Lower leg skin (tissue), 3 donors: ENCODE data around the gene CADM1.

ENCODE experiments used
- CTCF ChIP-seq, 3 donors: fragments of 450-650 bp; IDR thresholded peaks; one replicate each; pipeline ENCODE4 v1.5.1; 2016; ENCODE audit warnings: antibody characterized with exemption in 3 of 3, mild to moderate bottlenecking in 3 of 3, moderate library complexity in 2 of 3
- POLR2A ChIP-seq, 2 donors: fragments of 450-650 bp; IDR thresholded peaks; one replicate each; pipeline ENCODE4 v1.6.1; 2016 to 2017; ENCODE audit warnings: antibody characterized with exemption in 2 of 2, mild to moderate bottlenecking in 1 of 2, moderate library complexity in 1 of 2

- no peak for TF ChIP-seq CTCF (IDR thresholded peaks at IDR 0.05)
- TF ChIP-seq POLR2A (IDR thresholded peaks at IDR 0.05) = no peak
These were observed 306.8 kb downstream of the CADM1 start for GRCh38 chr11:115197433-115197832.
